ENCODE data around the gene UCK2.

The UCK2 gene

GRCh38 chr1:165834229-165834628, 6.8 kb downstream of the UCK2 start:
- DNase-seq (ENCODE audit: low read depth) = no peak

GRCh38 chr1:165834881-165835280, 7.5 kb downstream of the UCK2 start:
- DNase-seq (ENCODE audit: low read depth) = no peak

- no peak for DNase-seq (ENCODE audit: low read depth)
These were observed 9.5 kb downstream of the UCK2 start for GRCh38 chr1:165836664-165837482.

- no peak for DNase-seq (ENCODE audit: low read depth)
These were observed 10.5 kb downstream of the UCK2 start for GRCh38 chr1:165837838-165838364.

- no peak for DNase-seq (ENCODE audit: low read depth)
These were observed 13.0 kb downstream of the UCK2 start for GRCh38 chr1:165840423-165840822.

GRCh38 chr1:165841582-165842017, 14.2 kb downstream of the UCK2 start:
- DNase-seq (ENCODE audit: low read depth) = no peak

GRCh38 chr1:165842023-165842670, 14.7 kb downstream of the UCK2 start:
- no peak for DNase-seq (ENCODE audit: low read depth)

- DNase-seq (ENCODE audit: low read depth) = no peak
These were observed 15.3 kb downstream of the UCK2 start for GRCh38 chr1:165842671-165843129.

- DNase-seq (ENCODE audit: low read depth) = no peak
These were observed 15.9 kb downstream of the UCK2 start for GRCh38 chr1:165843304-165843703.

- DNase-seq (ENCODE audit: low read depth) = no peak
These were observed 16.8 kb downstream of the UCK2 start for GRCh38 chr1:165844114-165844798.

- no peak for DNase-seq (ENCODE audit: low read depth)
These were observed 17.5 kb downstream of the UCK2 start for GRCh38 chr1:165844933-165845332.

GRCh38 chr1:165845569-165845968, 18.2 kb downstream of the UCK2 start:
- no peak for DNase-seq (ENCODE audit: low read depth)

GRCh38 chr1:165845992-165846748, 18.8 kb downstream of the UCK2 start:
- no peak for DNase-seq (ENCODE audit: low read depth)

- no peak for DNase-seq (ENCODE audit: low read depth)
These were observed 20.1 kb downstream of the UCK2 start for GRCh38 chr1:165847486-165847885.

GRCh38 chr1:165849353-165850133, 22.1 kb downstream of the UCK2 start:
- no peak for DNase-seq (ENCODE audit: low read depth)

- no peak for DNase-seq (ENCODE audit: low read depth)
These were observed 23.7 kb downstream of the UCK2 start for GRCh38 chr1:165851034-165851658.

GRCh38 chr1:165852871-165853270, 25.5 kb downstream of the UCK2 start:
- no peak for DNase-seq (ENCODE audit: low read depth)

GRCh38 chr1:165853528-165854075, 26.2 kb downstream of the UCK2 start:
- no peak for DNase-seq (ENCODE audit: low read depth)

- no peak for DNase-seq (ENCODE audit: low read depth)
These were observed 26.9 kb downstream of the UCK2 start for GRCh38 chr1:165854101-165854845.

Data from stimulated activated CD8-positive, alpha-beta memory T cell treated with anti-CD3 and anti-CD28 coated beads, Interleukin-4, amount 100 ng/mL, for 24 hours (primary cell).